Fibroblast of skin of left biceps (primary cell): ENCODE measurements around the gene ANKRD18A.
"Not testable (repeated sequence)": the region's sequence is repeated elsewhere in the genome, so short reads cannot be mapped to it uniquely, and the experiment has no call there.

Source experiments
- DNase-seq, 2 experiments: peaks; one replicate each; pipeline ENCODE4 v3.0.0-alpha.2; 2013; ENCODE audit warnings: low read depth in 2 of 2

Gene ANKRD18A

DNA sequence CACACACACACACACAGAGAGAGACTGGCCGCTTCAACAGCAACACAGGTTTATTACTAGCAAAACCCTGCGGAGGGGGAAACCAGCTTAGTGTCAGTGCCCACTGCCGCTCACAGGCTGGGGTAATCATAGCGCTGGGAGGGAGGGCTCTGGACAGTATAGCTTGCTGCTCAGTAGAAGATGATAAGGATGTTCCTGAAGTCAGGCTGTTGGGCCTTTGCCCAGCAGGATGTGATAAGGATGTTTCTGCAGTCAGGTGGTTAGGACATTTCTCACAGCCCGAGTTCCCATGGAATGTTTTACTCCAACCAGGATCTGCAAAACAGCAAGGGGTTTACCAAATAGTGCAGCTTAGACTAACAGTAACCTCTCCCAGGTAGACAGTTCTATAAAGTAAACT lies 79.9 kb downstream of the ANKRD18A start:
- not testable (repeated sequence) for DNase-seq

DNA sequence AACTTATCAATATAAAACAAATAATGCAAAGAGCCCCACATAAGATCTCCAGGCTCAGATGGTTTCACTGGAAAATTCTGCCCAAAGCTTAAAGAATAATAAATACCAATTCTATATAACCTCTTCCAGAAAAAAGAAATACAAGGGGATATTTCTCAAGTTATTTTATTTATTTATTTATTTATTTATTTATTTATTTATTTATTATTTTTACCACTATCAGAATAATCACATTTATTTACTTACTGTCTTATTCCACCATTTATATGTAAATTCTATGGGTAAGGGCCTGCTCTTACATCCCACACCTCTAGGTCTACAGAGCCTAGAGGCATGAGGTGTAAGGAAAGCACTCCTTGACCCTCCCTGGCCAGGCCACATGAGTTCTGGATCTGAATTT lies 91.1 kb downstream of the ANKRD18A start:
- no peak for DNase-seq

DNA sequence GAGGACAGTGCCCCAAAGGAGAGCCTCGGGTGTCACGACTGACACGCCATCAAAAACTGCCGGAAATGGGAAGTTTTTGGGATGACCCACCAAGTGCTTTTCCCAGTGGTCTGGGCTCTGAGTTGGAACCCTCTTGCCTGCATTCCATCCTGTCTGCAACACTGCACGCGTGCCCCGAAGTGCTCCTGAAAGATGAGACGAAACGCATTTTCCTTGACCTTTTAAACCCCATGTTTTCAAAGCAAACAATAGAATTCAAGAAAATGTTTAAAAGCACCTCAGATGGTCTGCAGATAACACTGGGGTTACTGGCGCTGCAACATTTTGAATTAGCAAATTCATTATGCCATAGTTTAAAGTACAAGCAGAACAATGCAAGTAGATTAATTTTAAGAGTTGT lies 92.9 kb downstream of the ANKRD18A start:
- no peak for DNase-seq

DNA sequence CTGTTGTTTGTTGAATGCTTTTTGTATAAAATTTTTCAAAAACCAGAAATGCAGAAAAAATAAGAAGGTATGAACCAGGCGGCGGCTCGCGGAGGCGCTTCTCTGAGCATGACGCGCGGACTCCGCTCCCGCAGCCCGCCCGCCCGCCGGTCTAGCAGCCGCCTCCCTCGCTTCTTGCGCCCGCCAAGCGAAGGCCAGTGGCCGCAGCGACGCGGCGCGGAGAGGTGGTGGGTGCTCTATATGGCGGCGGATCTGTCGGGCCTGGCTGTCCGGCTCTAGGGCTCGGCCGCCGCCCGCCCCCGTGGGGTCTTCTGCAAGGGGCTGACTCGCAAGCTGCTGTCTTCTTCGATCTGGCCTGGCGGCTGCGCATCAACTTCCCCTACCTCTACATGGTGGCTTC lies 93.8 kb downstream of the ANKRD18A start:
- no peak for DNase-seq

DNA sequence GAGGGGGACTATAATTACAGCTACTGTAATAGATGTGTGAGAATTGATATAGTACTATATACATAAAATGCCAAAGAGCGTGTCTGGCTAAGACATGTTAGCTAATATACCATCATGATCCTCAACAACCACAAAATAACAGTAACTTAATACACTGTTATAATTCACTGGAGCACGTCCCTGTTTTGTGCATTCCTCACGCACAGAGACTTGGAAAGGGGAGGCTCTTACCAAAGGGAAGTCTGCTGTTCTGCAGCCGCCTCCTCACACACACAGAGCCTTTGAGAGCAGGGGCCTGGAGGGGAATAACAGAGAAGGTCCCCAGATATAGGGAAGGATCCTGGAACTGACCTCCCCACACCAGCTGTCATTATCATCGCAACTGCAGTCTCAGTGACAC lies 97.3 kb downstream of the ANKRD18A start:
- no peak for DNase-seq

DNA sequence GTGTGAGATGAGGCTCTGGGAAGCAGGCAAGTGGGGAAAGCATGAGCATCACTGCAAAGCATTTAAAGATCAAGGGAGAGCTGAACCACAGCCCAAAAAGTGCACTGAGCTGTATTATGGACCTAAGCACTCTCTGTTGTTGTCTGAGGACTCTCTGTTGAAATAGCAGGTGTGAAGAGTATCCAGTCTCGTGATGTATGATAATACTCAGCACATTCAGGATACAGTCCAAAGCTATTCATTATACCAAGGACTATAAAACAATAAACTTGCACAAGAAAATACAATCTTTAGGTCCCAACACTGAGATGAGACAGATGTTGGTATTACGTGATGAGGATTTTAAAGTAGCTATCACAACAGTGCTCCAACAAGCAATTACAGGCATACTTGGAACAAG lies 98.6 kb downstream of the ANKRD18A start:
- no peak for DNase-seq
